Activated CD4-positive, alpha-beta memory T cell treated with anti-CD3 and anti-CD28 coated beads, Interleukin-2, amount 10 ng/mL, durations not matched to agents 7 days and 5 days (primary cell): ENCODE results near the gene SERBP1. TPM values are rescaled to one million over a fixed set of nuclear protein-coding genes. Genes with fewer than 3 reads are reported as not detected.
A peak's percentile ranks its signal among the peaks of the same experiment; 100 is the strongest.
"Not testable (repeated sequence)": the region's sequence is repeated elsewhere in the genome, so short reads cannot be mapped to it uniquely, and the experiment has no call there.

ENCODE experiments used
- CTCF ChIA-PET: fragments of 350-600 bp; sonication (Branson Sonifier 250); formaldehyde crosslinking; loops from one replicate; lab custom pipeline; 2021; ENCODE audit warnings: antibody characterized with exemption, inconsistent platforms; lab: Charles Lee
- POLR2A ChIA-PET: fragments of 350-600 bp; sonication (Branson Sonifier 250); formaldehyde crosslinking; loops from one replicate; lab custom pipeline; 2021; ENCODE audit warnings: antibody characterized with exemption; lab: Charles Lee
- DNase-seq: peaks from one replicate; pipeline ENCODE4 v3.0.0-alpha.2; 2020
- H3K27ac Mint-ChIP-seq: one replicate; pipeline ENCODE4 v1.8.0; 2021; ENCODE audit warnings: mild to moderate bottlenecking, mixed read lengths
- H3K27me3 Mint-ChIP-seq: one replicate; pipeline ENCODE4 v1.8.0; 2021; ENCODE audit warnings: mixed read lengths
- H3K36me3 Mint-ChIP-seq: one replicate; pipeline ENCODE4 v1.8.0; 2021; ENCODE audit warnings: low read depth, mixed read lengths
- H3K4me1 Mint-ChIP-seq: one replicate; pipeline ENCODE4 v1.8.0; 2021; ENCODE audit warnings: mixed read lengths
- H3K4me3 Mint-ChIP-seq: one replicate; pipeline ENCODE4 v1.8.0; 2021; ENCODE audit warnings: mild to moderate bottlenecking, mixed read lengths
- H3K9me3 Mint-ChIP-seq: one replicate; pipeline ENCODE4 v1.8.0; 2021; ENCODE audit warnings: mixed read lengths
- total RNA-seq, 2 experiments: library from RNA; stranded (reverse); gene quantifications; one replicate each; pipeline ENCODE4 v1.2.3, GENCODE V29; 2021

The SERBP1 gene
- total RNA-seq, 2 experiments from 2014 or later: 213 to 219 TPM

DNA sequence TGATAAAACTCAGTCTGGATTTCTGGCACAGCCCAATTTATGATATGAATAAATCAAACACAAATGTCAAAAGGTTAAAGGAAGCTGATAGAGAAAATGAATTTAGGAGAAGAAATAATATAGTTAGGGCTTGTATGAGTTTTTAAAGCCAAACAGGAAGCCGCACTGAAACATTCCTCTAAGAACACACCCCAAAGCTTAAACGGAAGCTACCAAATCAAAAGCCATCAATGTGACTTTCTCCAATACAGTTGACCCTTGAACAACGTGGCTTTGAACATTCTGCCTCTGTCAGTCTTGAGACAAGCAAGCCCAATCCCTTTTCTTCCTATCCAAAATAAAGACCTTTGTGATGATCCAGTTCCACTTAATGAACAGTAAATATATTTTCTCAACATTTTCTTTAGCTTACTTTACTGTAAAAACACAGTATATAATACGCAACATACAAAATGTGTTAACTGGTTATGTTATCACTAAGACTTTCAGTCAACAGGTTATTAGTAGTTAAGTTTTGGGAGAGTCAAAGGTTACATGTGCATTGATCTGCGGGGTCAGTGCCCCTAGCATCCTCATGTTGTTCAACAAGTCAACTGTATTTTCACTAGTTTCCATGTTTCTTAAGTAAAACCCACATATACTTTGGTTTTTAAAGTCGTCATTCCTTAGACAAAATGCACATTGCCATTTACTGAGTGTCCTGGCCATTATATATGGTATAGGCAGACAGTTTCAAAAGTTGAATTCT lies 11.2 kb downstream of the SERBP1 start:
- peaks cover 94% of the 10 kb centered on the region for H3K36me3 Mint-ChIP-seq
- ChIA-PET POLR2A (interaction anchor here (0.7 to 2.2 kb wide), 4 partner anchors 10 to 83 kb away, joined by 3 to 35 read pairs (median 4); partner anchors contain the start of gene SERBP1), CTCF (interaction anchor here (0.7 to 1.9 kb wide), 4 partner anchors 9 to 255 kb away, joined by 3 to 7 read pairs (median 6); no protein-coding TSS in a partner anchor)
- H3K4me3 Mint-ChIP-seq: no peak overlapping the region
- peak overlapping the region; percentile 52 for H3K27ac Mint-ChIP-seq
- H3K9me3 Mint-ChIP-seq: no peaks in the 10 kb centered on the region
- DNase-seq: no peak
- peaks cover 68% of the 10 kb centered on the region for H3K4me1 Mint-ChIP-seq
- no peaks in the 10 kb centered on the region for H3K27me3 Mint-ChIP-seq

DNA sequence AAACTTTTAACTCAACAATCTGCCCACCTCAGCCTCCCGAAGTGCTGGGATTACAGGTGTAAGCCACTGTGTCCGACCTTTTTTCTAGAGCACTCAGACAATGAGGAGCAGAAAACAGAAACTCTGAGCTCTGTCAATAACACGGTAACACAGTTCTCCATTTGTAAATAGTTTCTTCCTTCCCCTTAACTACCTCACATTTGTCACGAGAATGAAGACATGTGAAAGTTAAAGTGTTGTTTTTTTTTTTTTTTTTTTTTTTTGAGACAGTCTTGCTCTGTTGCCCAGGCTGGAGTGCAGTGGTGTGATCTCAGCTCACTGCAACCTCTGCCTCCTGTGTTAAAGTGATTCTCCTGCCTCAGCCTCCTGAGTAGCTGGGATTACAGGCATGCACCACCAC lies 12.5 kb downstream of the SERBP1 start:
- H3K4me3 Mint-ChIP-seq, H3K9me3 Mint-ChIP-seq, H3K27ac Mint-ChIP-seq, DNase-seq, H3K27me3 Mint-ChIP-seq, CTCF ChIA-PET: not testable (repeated sequence)
- H3K4me1 Mint-ChIP-seq: peaks cover 61% of the 10 kb centered on the region
- POLR2A ChIA-PET: interaction anchor here (3.4 kb wide), 1 partner anchor 11 kb away, joined by 22 read pairs; the partner anchor contains the start of gene SERBP1
- H3K36me3 Mint-ChIP-seq: peaks cover 89% of the 10 kb centered on the region

DNA sequence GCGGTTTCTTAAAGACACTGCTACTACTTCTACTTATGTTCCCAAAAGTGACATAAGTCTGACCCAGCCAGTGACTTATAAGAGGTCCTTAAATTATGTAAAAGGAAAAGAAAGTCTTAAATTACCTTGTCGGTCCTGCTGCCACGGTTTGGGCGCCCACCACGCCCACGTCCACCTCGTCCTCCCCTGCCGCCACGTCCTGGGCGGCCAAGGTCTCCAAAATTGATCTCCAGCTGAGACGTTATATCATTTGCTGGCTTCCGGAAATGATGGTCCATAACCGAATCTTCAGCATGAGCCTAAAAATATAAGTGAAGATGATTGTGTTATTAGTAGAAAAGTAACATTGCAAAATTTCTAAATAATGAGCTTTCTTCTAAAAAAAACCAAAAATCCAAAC lies 15.2 kb downstream of the SERBP1 start:
- CTCF ChIA-PET: interaction anchor here (1.1 to 1.5 kb wide), 2 partner anchors 13 to 33 kb away, joined by 4 to 5 read pairs; no protein-coding TSS in a partner anchor
- POLR2A ChIA-PET: interaction anchor here (1.5 to 3.4 kb wide), 2 partner anchors 14 to 78 kb away, joined by 4 to 22 read pairs; partner anchors contain the start of gene SERBP1
- Mint-ChIP-seq H3K4me1 (peaks cover 38% of the 10 kb centered on the region), H3K27ac (no peak overlapping the region), H3K36me3 (peaks cover 84% of the 10 kb centered on the region), H3K4me3 (no peak overlapping the region), H3K27me3 (no peaks in the 10 kb centered on the region), H3K9me3 (no peaks in the 10 kb centered on the region)
- no peak for DNase-seq

GRCh38 chr1:67414574-67414973 lies 15.6 kb downstream of the SERBP1 start:
- ChIA-PET CTCF (interaction anchor here (1.5 kb wide), 1 partner anchor 14 kb away, joined by 5 read pairs; no protein-coding TSS in a partner anchor), POLR2A (interaction anchor here (1.5 to 3.4 kb wide), 2 partner anchors 14 to 78 kb away, joined by 4 to 22 read pairs; partner anchors contain the start of gene SERBP1)
- DNase-seq: no peak
- no peak overlapping the region for H3K27ac Mint-ChIP-seq
- H3K4me3 Mint-ChIP-seq: no peak overlapping the region
- H3K36me3 Mint-ChIP-seq: peaks cover 84% of the 10 kb centered on the region
- no peaks in the 10 kb centered on the region for H3K27me3 Mint-ChIP-seq
- H3K4me1 Mint-ChIP-seq: peaks cover 34% of the 10 kb centered on the region
- no peaks in the 10 kb centered on the region for H3K9me3 Mint-ChIP-seq

DNA sequence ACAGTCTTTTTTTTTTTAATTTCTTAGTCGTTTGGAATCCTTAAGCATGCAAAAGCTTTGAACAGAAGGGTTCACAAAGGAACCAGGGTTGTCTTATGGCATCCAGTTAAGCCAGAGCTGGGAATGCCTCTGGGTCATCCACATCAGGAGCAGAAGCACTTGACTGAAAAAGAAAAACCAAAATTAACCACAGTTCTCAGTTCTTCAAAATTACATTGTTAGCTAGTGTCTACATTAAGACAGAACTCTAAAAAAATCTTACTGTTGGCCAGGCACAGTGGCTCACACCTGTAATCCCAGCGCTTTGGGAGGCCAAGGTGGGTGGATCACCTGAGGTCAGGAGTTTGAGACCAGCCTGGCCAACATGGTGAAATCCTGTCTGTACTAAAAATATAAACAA lies 17.1 kb downstream of the SERBP1 start:
- POLR2A ChIA-PET: interaction anchor here (1.8 kb wide), 1 partner anchor 16 kb away, joined by 8 read pairs; no protein-coding TSS in a partner anchor
- DNase-seq, H3K4me3 Mint-ChIP-seq, H3K9me3 Mint-ChIP-seq, H3K27ac Mint-ChIP-seq, H3K27me3 Mint-ChIP-seq, CTCF ChIA-PET: not testable (repeated sequence)
- Mint-ChIP-seq H3K4me1 (peaks cover 25% of the 10 kb centered on the region), H3K36me3 (peaks cover 75% of the 10 kb centered on the region)

- H3K9me3 Mint-ChIP-seq: no peaks in the 10 kb centered on the region
- H3K4me3 Mint-ChIP-seq: no peak overlapping the region
- ChIA-PET POLR2A (interaction anchor here (0.7 to 3.6 kb wide), 3 partner anchors 9 to 21 kb away, joined by 3 to 18 read pairs (median 3); partner anchors contain the start of gene SERBP1), CTCF (interaction anchor here (0.6 to 1.1 kb wide), 4 partner anchors 9 to 194 kb away, joined by 3 to 4 read pairs (median 4); no protein-coding TSS in a partner anchor)
- no peaks in the 10 kb centered on the region for H3K27me3 Mint-ChIP-seq
- peaks cover 42% of the 10 kb centered on the region for H3K36me3 Mint-ChIP-seq
- DNase-seq: no peak
- H3K27ac Mint-ChIP-seq: no peak overlapping the region
- peaks cover 3% of the 10 kb centered on the region for H3K4me1 Mint-ChIP-seq
These were observed 22.1 kb downstream of the SERBP1 start for GRCh38 chr1:67408148-67408547.

- Mint-ChIP-seq H3K4me1 (peaks cover 3% of the 10 kb centered on the region), H3K9me3 (no peaks in the 10 kb centered on the region), H3K27me3 (no peaks in the 10 kb centered on the region), H3K27ac (no peak overlapping the region), H3K36me3 (peaks cover 39% of the 10 kb centered on the region), H3K4me3 (no peak overlapping the region)
- no peak for DNase-seq
- POLR2A ChIA-PET: interaction anchor here (3.6 kb wide), 1 partner anchor 22 kb away, joined by 18 read pairs; the partner anchor contains the start of gene SERBP1
- CTCF ChIA-PET: interaction anchor here (1.1 kb wide), 1 partner anchor 9 kb away, joined by 3 read pairs; no protein-coding TSS in a partner anchor
These were observed 22.7 kb downstream of the SERBP1 start for GRCh38 chr1:67407498-67407897.

DNA sequence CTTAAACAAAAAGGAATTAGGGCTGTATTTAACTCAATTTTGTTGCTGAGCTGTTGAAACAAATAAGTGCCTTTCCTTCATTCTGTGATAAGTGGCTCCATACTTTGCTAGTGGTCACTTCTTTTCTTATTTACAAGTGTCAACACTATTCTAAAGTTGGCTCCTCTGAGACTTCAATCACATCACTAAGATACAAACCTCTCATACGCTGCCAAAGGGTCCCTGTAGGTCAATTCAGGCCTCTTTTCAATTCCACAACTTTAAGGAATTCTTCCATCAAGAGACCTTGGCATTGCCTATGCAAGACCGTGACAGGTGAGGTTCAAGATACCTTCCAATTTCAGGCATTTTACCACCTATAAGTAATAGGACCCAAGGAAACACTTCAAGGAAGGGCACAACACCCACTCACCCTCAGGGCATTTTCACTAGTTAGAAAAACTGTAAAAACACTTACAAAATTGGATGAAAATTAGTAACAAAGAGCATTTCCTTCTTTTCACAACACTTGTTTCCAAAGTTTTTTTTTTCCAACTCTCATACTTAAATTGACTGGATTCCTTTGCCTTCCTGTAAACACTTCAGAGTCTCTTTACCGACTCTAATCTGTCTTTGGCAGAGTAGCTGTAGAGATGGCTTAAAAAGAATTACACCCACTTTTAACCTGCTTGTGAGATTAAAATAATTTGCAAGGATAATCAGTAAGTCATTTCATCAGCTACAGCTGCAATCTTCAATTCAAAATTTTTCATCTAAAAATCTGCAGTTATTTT lies 24.5 kb downstream of the SERBP1 start:
- H3K27me3 Mint-ChIP-seq: no peaks in the 10 kb centered on the region
- ChIA-PET CTCF (interaction anchor here (1.1 kb wide), 1 partner anchor 23 kb away, joined by 3 read pairs; no protein-coding TSS in a partner anchor), POLR2A (interaction anchor here (3.6 kb wide), 1 partner anchor 24 kb away, joined by 18 read pairs; the partner anchor contains the start of gene SERBP1)
- H3K36me3 Mint-ChIP-seq: peaks cover 28% of the 10 kb centered on the region
- no peak overlapping the region for H3K4me3 Mint-ChIP-seq
- H3K27ac Mint-ChIP-seq: no peak overlapping the region
- H3K9me3 Mint-ChIP-seq: no peaks in the 10 kb centered on the region
- H3K4me1 Mint-ChIP-seq: peaks cover 3% of the 10 kb centered on the region
- no peak for DNase-seq

- Mint-ChIP-seq H3K4me3 (no peak overlapping the region), H3K9me3 (no peaks in the 10 kb centered on the region), H3K27ac (peak overlapping the region; percentile 59), H3K36me3 (peaks cover 25% of the 10 kb centered on the region), H3K27me3 (no peaks in the 10 kb centered on the region), H3K4me1 (peaks cover 7% of the 10 kb centered on the region)
- CTCF ChIA-PET: no interaction called here
- POLR2A ChIA-PET: no interaction called here
- no peak for DNase-seq
These were observed 26.0 kb downstream of the SERBP1 start for GRCh38 chr1:67404212-67404620.

DNA sequence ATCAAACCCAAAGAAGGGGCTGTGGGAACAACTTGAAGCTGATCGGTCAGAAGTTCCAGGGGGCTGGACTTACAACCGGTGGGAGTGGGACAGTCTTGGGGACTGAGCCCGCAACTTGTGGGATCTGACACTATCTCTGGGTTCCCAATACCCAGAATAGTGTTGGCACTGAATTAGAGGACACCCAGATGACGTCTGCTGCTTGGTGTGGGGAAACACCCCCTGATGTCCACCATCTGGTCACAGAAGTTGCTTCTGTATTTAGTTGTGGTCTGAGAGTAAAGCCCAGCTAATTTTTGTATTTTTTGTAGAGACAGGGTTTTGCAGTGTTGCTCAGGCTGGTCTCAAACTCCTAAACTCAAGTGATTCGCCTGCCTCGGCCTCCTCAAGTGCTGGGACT lies 28.8 kb downstream of the SERBP1 start:
- no peak overlapping the region for H3K4me3 Mint-ChIP-seq
- CTCF ChIA-PET: interaction anchor here (1.4 kb wide), 1 partner anchor 99 kb away, joined by 3 read pairs; no protein-coding TSS in a partner anchor
- DNase-seq: no peak
- H3K4me1 Mint-ChIP-seq: peaks cover 10% of the 10 kb centered on the region
- H3K27ac Mint-ChIP-seq: no peak overlapping the region
- H3K36me3 Mint-ChIP-seq: peaks cover 46% of the 10 kb centered on the region
- H3K27me3 Mint-ChIP-seq: no peaks in the 10 kb centered on the region
- POLR2A ChIA-PET: interaction anchor here (1.2 to 1.4 kb wide), 2 partner anchors 15 to 50 kb away, joined by 3 to 5 read pairs; no protein-coding TSS in a partner anchor
- H3K9me3 Mint-ChIP-seq: no peaks in the 10 kb centered on the region

DNA sequence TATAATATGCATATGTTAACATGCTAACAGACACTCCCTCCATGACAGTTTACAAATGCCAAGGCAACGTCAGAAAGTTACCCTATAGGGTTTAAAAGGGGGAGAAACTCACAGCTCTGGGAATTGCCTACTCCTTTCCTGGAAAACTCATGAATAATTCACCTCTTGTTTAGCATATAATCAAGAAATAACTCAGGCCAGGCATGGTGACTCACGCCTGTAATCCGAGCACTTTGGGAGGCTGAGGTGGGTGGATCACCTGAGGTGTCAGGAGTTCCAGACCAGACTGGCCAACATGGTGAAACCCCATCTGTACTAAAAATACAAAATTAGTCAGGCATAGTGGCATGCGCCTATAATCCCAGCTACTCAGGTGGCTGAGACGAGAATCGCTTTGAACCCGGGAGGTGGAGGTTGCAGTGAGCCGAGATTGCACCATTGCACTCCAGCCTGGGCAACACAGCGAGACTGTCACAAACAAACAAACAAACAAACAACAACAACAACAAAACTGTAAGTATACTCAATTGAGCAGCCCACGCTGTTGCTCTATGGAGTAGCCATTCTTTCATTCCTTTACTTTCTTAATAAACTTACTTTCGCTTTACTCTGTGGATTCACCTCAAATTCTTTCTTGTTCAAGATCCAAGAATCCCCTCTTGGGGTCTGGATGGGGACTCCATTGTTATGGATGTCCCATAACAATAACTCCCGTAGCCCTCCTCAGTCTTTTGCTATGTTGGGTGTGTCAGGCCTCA lies 30.0 kb downstream of the SERBP1 start:
- CTCF ChIA-PET, DNase-seq: not testable (repeated sequence)

More for the DNA sequence above, 30.0 kb downstream of the SERBP1 start:
- peak overlapping the region; percentile 37 for H3K27ac Mint-ChIP-seq
- not testable (repeated sequence) for H3K9me3 Mint-ChIP-seq, H3K27me3 Mint-ChIP-seq, H3K4me3 Mint-ChIP-seq, H3K4me1 Mint-ChIP-seq
- POLR2A ChIA-PET: interaction anchor here (1.2 kb wide), 2 partner anchors 49 to 166 kb away, joined by 3 read pairs; no protein-coding TSS in a partner anchor
- peaks cover 54% of the 10 kb centered on the region for H3K36me3 Mint-ChIP-seq
